HepG2 (cell line): ENCODE results near the gene PRPSAP1. TPM values are rescaled to one million over a fixed set of nuclear protein-coding genes. Genes with fewer than 3 reads are reported as not detected.
A peak's percentile ranks its signal among the peaks of the same experiment; 100 is the strongest.

ENCODE experiments used
- ARNT2 ChIP-seq: sonication (generic); formaldehyde crosslinking; IDR thresholded peaks from 2 replicates; pipeline ENCODE4 v1.8.0; 2022; ENCODE audit warnings: mild to moderate bottlenecking, low read depth, missing genetic modification reagents, moderate library complexity
- ATF4 ChIP-seq, 2 experiments: fragments of 450-650 bp in 1 of 2; sonication (generic) in 1 of 2; formaldehyde crosslinking; IDR thresholded peaks; 2 replicates each; pipeline versions ENCODE4 v1.5.0 to v1.8.0; 2020 to 2022; ENCODE audit warnings: mild to moderate bottlenecking in 1 of 2, missing genetic modification reagents in 1 of 2
- CC2D1A ChIP-seq: sonication (generic); formaldehyde crosslinking; IDR thresholded peaks from 2 replicates; pipeline ENCODE4 v1.8.1; 2023; ENCODE audit warnings: mild to moderate bottlenecking, missing genetic modification reagents
- CCAR2 ChIP-seq: fragments of 200-400 bp; formaldehyde crosslinking; optimal IDR thresholded peaks from 2 replicates; pipeline ENCODE3; 2018; ENCODE audit warnings: low read depth, mild to moderate bottlenecking, low read length, moderate library complexity
- FOXC1 ChIP-seq: sonication (generic); formaldehyde crosslinking; IDR thresholded peaks from 2 replicates; pipeline ENCODE4 v1.8.0; 2022; ENCODE audit warnings: mild to moderate bottlenecking, missing genetic modification reagents, borderline replicate concordance
- FOXO1 ChIP-seq: sonication (generic); formaldehyde crosslinking; IDR thresholded peaks from 2 replicates; pipeline ENCODE4 v1.4.0; 2020; ENCODE audit warnings: missing genetic modification reagents
- KDM4B ChIP-seq: sonication (generic); formaldehyde crosslinking; IDR thresholded peaks from 2 replicates; pipeline ENCODE4 v1.4.0; 2020; ENCODE audit warnings: missing genetic modification reagents
- KMT2A ChIP-seq: sonication (generic); formaldehyde crosslinking; IDR thresholded peaks from 2 replicates; pipeline ENCODE4 v1.4.0; 2020; ENCODE audit warnings: missing genetic modification reagents
- PRDM10 ChIP-seq: sonication (generic); formaldehyde crosslinking; IDR thresholded peaks from 2 replicates; pipeline ENCODE4 v1.4.0; 2020; ENCODE audit warnings: low read depth, missing genetic modification reagents
- SOX5 ChIP-seq: IDR thresholded peaks from 2 replicates; pipeline ENCODE4 v1.6.1; 2016; ENCODE audit warnings: borderline replicate concordance
- TMF1 ChIP-seq: sonication (generic); formaldehyde crosslinking; IDR thresholded peaks from 2 replicates; pipeline ENCODE4 v1.8.1; 2022; ENCODE audit warnings: low read depth, missing genetic modification reagents
- ZBTB39 ChIP-seq: sonication (generic); formaldehyde crosslinking; IDR thresholded peaks from 2 replicates; pipeline ENCODE4 v1.5.0; 2020; ENCODE audit warnings: missing genetic modification reagents
- ZBTB44 ChIP-seq: sonication (generic); formaldehyde crosslinking; IDR thresholded peaks from 2 replicates; pipeline ENCODE4 v1.4.0; 2020; ENCODE audit warnings: missing genetic modification reagents
- ZKSCAN1 ChIP-seq: fragments of 150-350 bp; IDR thresholded peaks from 2 replicates; pipeline ENCODE4 v1.6.1; 2014; ENCODE audit warnings: low read length
- ZNF276 ChIP-seq: sonication (generic); formaldehyde crosslinking; IDR thresholded peaks from 2 replicates; pipeline ENCODE4 v1.4.0; 2020; ENCODE audit warnings: mild to moderate bottlenecking, low read depth, missing genetic modification reagents
- ZNF570 ChIP-seq: sonication (generic); formaldehyde crosslinking; IDR thresholded peaks from 2 replicates; pipeline ENCODE4 v1.4.0; 2020; ENCODE audit warnings: mild to moderate bottlenecking, missing genetic modification reagents, borderline replicate concordance
- ZNF577 ChIP-seq: sonication (generic); formaldehyde crosslinking; IDR thresholded peaks from 2 replicates; pipeline ENCODE4 v1.4.0; 2020; ENCODE audit warnings: mild to moderate bottlenecking, low read depth, missing genetic modification reagents, borderline replicate concordance
- polyA plus RNA-seq, 8 experiments: library from polyadenylated mRNA; depleted of rRNA in 3 of 8; stranded (reverse) in 7 of 8; unstranded in 1 of 8; fragments of >200 nt; fragmentation: Illumina TruSeq in 4 of 8; extraction: Trizol in 4 of 8; gene quantifications; 2 replicates each; pipeline versions ENCODE4 v1.2.1 to v1.2.3, GENCODE V29; 2011 to 2016; ENCODE audit warnings: low read depth in 4 of 8, missing spikeins in 1 of 8, mixed read lengths in 1 of 8; ENCODE audit not compliant: insufficient read depth in 1 of 8
- total RNA-seq, 5 experiments: library from RNA; depleted of rRNA; stranded (reverse); fragments of >200 nt; fragmentation: Illumina TruSeq; extraction: Trizol; gene quantifications; 2 replicates each; pipeline ENCODE4 v1.2.3, GENCODE V29; 2016; ENCODE audit warnings: low read depth in 1 of 5

PRPSAP1 gene
- total and polyA plus RNA-seq, 2 of the 13 experiments (the other 11 are each of a cell fraction or from before 2014, with no cell fraction given): 91.1 to 314 TPM

- TF ChIP-seq ZNF570 (CRISPR knock-in tag): no peak; the same call in 1 of the 2 replicates
- 0 out of 2 replicates have a peak, but pooled peaks have one; percentile 8 for TF ChIP-seq ZBTB39 (CRISPR knock-in tag)
- peak in 1 of 2 experiments; percentile 81; a peak in 2 of 4 replicates for TF ChIP-seq ATF4 (CRISPR knock-in tag; IDR thresholded peaks at IDR 0.05)
- TF ChIP-seq KMT2A (CRISPR knock-in tag): peak; percentile 20; the same call in 1 of the 2 replicates
- peak; percentile 94 for TF ChIP-seq SOX5
- TF ChIP-seq PRDM10 (CRISPR knock-in tag): peak; percentile 78
- peak; percentile 71; the same call in 1 of the 2 replicates for TF ChIP-seq TMF1 (CRISPR knock-in tag)
- no peak for TF ChIP-seq KDM4B (CRISPR knock-in tag)
- no peak for TF ChIP-seq ZNF577
- no peak for TF ChIP-seq CCAR2
- no peak for TF ChIP-seq ZKSCAN1
- TF ChIP-seq FOXO1: peak; percentile 94
- no peak for TF ChIP-seq CC2D1A (CRISPR knock-in tag)
- no peak for TF ChIP-seq ZBTB44 (CRISPR knock-in tag)
- TF ChIP-seq FOXC1 (CRISPR knock-in tag): no peak
- 0 out of 2 replicates have a peak, but pooled peaks have one; percentile 59 for TF ChIP-seq ZNF276
- peak; percentile 19 for TF ChIP-seq ARNT2
These were observed 22.8 kb upstream of the PRPSAP1 start (continued) for GRCh38 chr17:76376318-76377133.
